HEK293 (cell line): ENCODE measurements around the gene TP53BP2.
A peak's percentile ranks its signal among the peaks of the same experiment; 100 is the strongest.

Experiments
- HOXC10 ChIP-seq: sonication (generic); formaldehyde crosslinking; IDR thresholded peaks from 2 replicates; pipeline ENCODE4 v1.8.1; 2023; ENCODE audit warnings: mild to moderate bottlenecking, missing genetic modification reagents
- RBAK ChIP-seq: fragments of 450-650 bp; formaldehyde crosslinking; IDR thresholded peaks from 2 replicates; pipeline ENCODE4 v1.5.1; 2016; ENCODE audit warnings: missing biosample characterization, missing genetic modification characterization
- SALL2 ChIP-seq: fragments of 450-650 bp; formaldehyde crosslinking; IDR thresholded peaks from 2 replicates; pipeline ENCODE4 v1.5.0; 2017; ENCODE audit warnings: missing biosample characterization, mild to moderate bottlenecking, missing genetic modification characterization, borderline replicate concordance
- SP2 ChIP-seq: fragments of 450-650 bp; formaldehyde crosslinking; IDR thresholded peaks from 2 replicates; pipeline ENCODE4 v1.5.1; 2016; ENCODE audit warnings: missing biosample characterization, missing genetic modification characterization
- ZFP37 ChIP-seq: fragments of 450-650 bp; formaldehyde crosslinking; IDR thresholded peaks from 2 replicates; pipeline ENCODE4 v1.5.1; 2016; ENCODE audit warnings: missing biosample characterization, missing genetic modification characterization
- ZFP41 ChIP-seq: fragments of 450-650 bp; formaldehyde crosslinking; IDR thresholded peaks from 2 replicates; pipeline ENCODE4 v1.5.1; 2016; ENCODE audit warnings: missing biosample characterization, missing genetic modification characterization, borderline replicate concordance
- ZNF114 ChIP-seq: fragments of 450-650 bp; formaldehyde crosslinking; IDR thresholded peaks from 2 replicates; pipeline ENCODE4 v1.5.0; 2017; ENCODE audit warnings: missing biosample characterization, missing genetic modification characterization
- ZNF133 ChIP-seq: fragments of 450-650 bp; formaldehyde crosslinking; IDR thresholded peaks from 2 replicates; pipeline ENCODE4 v1.5.1; 2016; ENCODE audit warnings: missing biosample characterization, missing genetic modification characterization
- ZNF140 ChIP-seq: fragments of 450-650 bp; formaldehyde crosslinking; IDR thresholded peaks from 2 replicates; pipeline ENCODE4 v1.5.1; 2016; ENCODE audit warnings: missing biosample characterization, missing genetic modification characterization
- ZNF529 ChIP-seq: fragments of 450-650 bp; formaldehyde crosslinking; IDR thresholded peaks from 2 replicates; pipeline ENCODE4 v1.5.1; 2017; ENCODE audit warnings: missing genetic modification characterization, missing biosample characterization; ENCODE audit not compliant: insufficient replicate concordance
- ZNF558 ChIP-seq: fragments of 450-650 bp; formaldehyde crosslinking; IDR thresholded peaks from 2 replicates; pipeline ENCODE4 v1.5.1; 2016; ENCODE audit warnings: missing biosample characterization, missing genetic modification characterization
- ZNF560 ChIP-seq: fragments of 450-650 bp; formaldehyde crosslinking; IDR thresholded peaks from 2 replicates; pipeline ENCODE4 v1.5.1; 2017; ENCODE audit warnings: missing biosample characterization, missing genetic modification characterization, borderline replicate concordance
- ZNF571 ChIP-seq: fragments of 450-650 bp; formaldehyde crosslinking; IDR thresholded peaks from 2 replicates; pipeline ENCODE4 v1.5.0; 2017; ENCODE audit warnings: missing biosample characterization, missing genetic modification characterization
- ZNF600 ChIP-seq: fragments of 450-650 bp; formaldehyde crosslinking; IDR thresholded peaks from 2 replicates; pipeline ENCODE4 v1.5.1; 2016; ENCODE audit warnings: missing biosample characterization, missing genetic modification characterization
- ZNF623 ChIP-seq: fragments of 450-650 bp; formaldehyde crosslinking; IDR thresholded peaks from 2 replicates; pipeline ENCODE4 v1.5.1; 2016; ENCODE audit warnings: missing biosample characterization, missing genetic modification characterization
- ZNF791 ChIP-seq: fragments of 450-650 bp; formaldehyde crosslinking; IDR thresholded peaks from 2 replicates; pipeline ENCODE4 v1.5.1; 2016; ENCODE audit warnings: missing biosample characterization, missing genetic modification characterization
- TF ChIP-seq, protein P1 (sequence below): fragments of 450-650 bp; formaldehyde crosslinking; IDR thresholded peaks from 2 replicates; pipeline ENCODE4 v1.5.1; 2016; ENCODE audit warnings: missing biosample characterization, missing genetic modification characterization
- TF ChIP-seq, protein P2 (sequence below): fragments of 450-650 bp; formaldehyde crosslinking; IDR thresholded peaks from 2 replicates; pipeline ENCODE4 v1.5.1; 2016; ENCODE audit warnings: missing biosample characterization, missing genetic modification characterization
- TF ChIP-seq, protein P3 (sequence below): fragments of 450-650 bp; formaldehyde crosslinking; IDR thresholded peaks from 2 replicates; pipeline ENCODE4 v1.5.1; 2016; ENCODE audit warnings: missing biosample characterization, missing genetic modification characterization
- TF ChIP-seq, protein P4 (sequence below): fragments of 450-650 bp; formaldehyde crosslinking; conservative IDR thresholded peaks from 2 replicates; pipeline ENCODE4 v1.5.1; 2016; ENCODE audit warnings: low read depth, missing biosample characterization, missing genetic modification characterization
- TF ChIP-seq, protein P5 (sequence below): fragments of 450-650 bp; formaldehyde crosslinking; IDR thresholded peaks from 2 replicates; pipeline ENCODE4 v1.5.1; 2017; ENCODE audit warnings: missing biosample characterization, mild to moderate bottlenecking, missing genetic modification characterization, moderate library complexity
- TF ChIP-seq, protein P6 (sequence below): fragments of 450-650 bp; formaldehyde crosslinking; optimal IDR thresholded peaks from 2 replicates; pipeline ENCODE3; 2016; ENCODE audit warnings: missing biosample characterization, mild to moderate bottlenecking, missing genetic modification characterization
- TF ChIP-seq, protein P7 (sequence below): fragments of 450-650 bp; formaldehyde crosslinking; IDR thresholded peaks from 2 replicates; pipeline ENCODE4 v1.5.1; 2016; ENCODE audit warnings: missing biosample characterization, missing genetic modification characterization
- TF ChIP-seq, protein P8 (sequence below): fragments of 450-650 bp; formaldehyde crosslinking; IDR thresholded peaks from 2 replicates; pipeline ENCODE4 v1.5.1; 2016; ENCODE audit warnings: missing biosample characterization, missing genetic modification characterization

Gene TP53BP2

DNA sequence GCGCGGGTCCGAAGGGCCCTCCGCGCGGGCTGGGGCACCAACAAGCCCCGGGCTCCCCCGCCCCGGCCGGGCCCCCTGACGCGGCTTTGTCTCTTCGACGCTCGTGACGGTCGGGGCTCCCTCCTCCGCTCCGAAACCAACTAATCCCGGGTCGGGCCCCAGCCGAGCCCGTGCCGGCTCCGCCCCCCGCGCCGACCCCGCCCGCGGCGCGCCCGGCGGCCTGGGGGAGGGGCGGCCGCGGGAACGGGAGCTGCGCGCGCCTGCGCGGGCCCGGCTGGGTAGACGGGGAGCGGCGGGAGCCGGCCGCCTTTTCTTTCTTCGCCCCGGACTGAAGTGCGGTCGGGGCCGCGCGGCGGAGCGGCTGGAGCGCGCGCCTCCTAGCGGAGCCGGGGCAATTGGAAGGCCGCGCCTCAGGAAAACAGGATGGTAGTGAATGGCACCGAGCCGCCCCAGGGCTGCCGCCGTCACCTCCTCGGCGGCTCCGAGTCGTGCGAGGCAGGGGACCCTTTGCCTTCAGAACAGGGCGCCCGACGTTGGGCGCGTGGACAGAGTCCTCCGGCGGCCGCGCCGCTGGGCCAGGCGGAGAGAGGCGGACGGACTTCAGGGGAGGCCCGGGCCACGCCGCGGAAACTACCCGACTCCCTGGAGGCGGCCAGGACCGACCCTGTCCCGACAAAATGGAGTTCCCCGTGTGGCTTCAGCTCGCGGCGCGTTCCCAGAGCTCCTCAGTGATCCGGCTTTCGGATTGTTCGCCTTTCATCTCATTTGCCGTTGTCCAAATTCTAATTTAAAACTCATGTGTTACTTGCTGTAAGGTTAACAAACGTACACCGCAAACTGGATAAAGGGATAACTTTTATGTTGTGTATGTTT is at the start of gene TP53BP2 (continued):
- no peak for TF ChIP-seq SALL2
- TF ChIP-seq, protein P1, sequence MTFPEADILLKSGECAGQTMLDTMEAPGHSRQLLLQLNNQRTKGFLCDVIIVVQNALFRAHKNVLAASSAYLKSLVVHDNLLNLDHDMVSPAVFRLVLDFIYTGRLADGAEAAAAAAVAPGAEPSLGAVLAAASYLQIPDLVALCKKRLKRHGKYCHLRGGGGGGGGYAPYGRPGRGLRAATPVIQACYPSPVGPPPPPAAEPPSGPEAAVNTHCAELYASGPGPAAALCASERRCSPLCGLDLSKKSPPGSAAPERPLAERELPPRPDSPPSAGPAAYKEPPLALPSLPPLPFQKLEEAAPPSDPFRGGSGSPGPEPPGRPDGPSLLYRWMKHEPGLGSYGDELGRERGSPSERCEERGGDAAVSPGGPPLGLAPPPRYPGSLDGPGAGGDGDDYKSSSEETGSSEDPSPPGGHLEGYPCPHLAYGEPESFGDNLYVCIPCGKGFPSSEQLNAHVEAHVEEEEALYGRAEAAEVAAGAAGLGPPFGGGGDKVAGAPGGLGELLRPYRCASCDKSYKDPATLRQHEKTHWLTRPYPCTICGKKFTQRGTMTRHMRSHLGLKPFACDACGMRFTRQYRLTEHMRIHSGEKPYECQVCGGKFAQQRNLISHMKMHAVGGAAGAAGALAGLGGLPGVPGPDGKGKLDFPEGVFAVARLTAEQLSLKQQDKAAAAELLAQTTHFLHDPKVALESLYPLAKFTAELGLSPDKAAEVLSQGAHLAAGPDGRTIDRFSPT (tag by site-specific recombination) = peak; percentile 99
- no peak for TF ChIP-seq ZNF558 (tag by site-specific recombination)
- no peak for TF ChIP-seq ZNF560 (tag by site-specific recombination)
- TF ChIP-seq SP2 (tag by site-specific recombination) = no peak; the same call in 1 of the 2 replicates
- no peak for TF ChIP-seq ZNF114 (tag by site-specific recombination)
- TF ChIP-seq ZNF600 (tag by site-specific recombination) = peak; percentile 99
- no peak for TF ChIP-seq ZNF140
- TF ChIP-seq, protein P2, sequence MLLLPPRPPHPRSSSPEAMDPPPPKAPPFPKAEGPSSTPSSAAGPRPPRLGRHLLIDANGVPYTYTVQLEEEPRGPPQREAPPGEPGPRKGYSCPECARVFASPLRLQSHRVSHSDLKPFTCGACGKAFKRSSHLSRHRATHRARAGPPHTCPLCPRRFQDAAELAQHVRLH (tag by site-specific recombination) = peak; percentile 90
- TF ChIP-seq, protein P3, sequence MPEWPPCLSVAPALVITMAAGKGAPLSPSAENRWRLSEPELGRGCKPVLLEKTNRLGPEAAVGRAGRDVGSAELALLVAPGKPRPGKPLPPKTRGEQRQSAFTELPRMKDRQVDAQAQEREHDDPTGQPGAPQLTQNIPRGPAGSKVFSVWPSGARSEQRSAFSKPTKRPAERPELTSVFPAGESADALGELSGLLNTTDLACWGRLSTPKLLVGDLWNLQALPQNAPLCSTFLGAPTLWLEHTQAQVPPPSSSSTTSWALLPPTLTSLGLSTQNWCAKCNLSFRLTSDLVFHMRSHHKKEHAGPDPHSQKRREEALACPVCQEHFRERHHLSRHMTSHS (tag by site-specific recombination) = no peak
- TF ChIP-seq, protein P4, sequence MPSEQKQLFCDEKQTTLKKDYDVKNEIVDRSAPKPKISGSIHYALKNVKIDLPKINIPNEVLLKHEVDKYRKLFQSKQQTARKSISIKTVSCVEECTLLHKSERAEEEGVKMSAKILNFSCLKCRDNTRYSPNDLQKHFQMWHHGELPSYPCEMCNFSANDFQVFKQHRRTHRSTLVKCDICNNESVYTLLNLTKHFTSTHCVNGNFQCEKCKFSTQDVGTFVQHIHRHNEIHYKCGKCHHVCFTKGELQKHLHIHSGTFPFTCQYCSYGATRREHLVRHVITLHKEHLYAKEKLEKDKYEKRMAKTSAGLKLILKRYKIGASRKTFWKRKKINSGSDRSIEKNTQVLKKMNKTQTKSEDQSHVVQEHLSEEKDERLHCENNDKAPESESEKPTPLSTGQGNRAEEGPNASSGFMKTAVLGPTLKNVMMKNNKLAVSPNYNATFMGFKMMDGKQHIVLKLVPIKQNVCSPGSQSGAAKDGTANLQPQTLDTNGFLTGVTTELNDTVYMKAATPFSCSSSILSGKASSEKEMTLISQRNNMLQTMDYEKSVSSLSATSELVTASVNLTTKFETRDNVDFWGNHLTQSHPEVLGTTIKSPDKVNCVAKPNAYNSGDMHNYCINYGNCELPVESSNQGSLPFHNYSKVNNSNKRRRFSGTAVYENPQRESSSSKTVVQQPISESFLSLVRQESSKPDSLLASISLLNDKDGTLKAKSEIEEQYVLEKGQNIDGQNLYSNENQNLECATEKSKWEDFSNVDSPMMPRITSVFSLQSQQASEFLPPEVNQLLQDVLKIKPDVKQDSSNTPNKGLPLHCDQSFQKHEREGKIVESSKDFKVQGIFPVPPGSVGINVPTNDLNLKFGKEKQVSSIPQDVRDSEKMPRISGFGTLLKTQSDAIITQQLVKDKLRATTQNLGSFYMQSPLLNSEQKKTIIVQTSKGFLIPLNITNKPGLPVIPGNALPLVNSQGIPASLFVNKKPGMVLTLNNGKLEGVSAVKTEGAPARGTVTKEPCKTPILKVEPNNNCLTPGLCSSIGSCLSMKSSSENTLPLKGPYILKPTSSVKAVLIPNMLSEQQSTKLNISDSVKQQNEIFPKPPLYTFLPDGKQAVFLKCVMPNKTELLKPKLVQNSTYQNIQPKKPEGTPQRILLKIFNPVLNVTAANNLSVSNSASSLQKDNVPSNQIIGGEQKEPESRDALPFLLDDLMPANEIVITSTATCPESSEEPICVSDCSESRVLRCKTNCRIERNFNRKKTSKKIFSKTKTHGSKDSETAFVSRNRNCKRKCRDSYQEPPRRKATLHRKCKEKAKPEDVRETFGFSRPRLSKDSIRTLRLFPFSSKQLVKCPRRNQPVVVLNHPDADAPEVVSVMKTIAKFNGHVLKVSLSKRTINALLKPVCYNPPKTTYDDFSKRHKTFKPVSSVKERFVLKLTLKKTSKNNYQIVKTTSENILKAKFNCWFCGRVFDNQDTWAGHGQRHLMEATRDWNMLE (tag by site-specific recombination) = peak; percentile 46; the same call in 1 of the 2 replicates
- no peak for TF ChIP-seq ZNF529
- TF ChIP-seq, protein P5, sequence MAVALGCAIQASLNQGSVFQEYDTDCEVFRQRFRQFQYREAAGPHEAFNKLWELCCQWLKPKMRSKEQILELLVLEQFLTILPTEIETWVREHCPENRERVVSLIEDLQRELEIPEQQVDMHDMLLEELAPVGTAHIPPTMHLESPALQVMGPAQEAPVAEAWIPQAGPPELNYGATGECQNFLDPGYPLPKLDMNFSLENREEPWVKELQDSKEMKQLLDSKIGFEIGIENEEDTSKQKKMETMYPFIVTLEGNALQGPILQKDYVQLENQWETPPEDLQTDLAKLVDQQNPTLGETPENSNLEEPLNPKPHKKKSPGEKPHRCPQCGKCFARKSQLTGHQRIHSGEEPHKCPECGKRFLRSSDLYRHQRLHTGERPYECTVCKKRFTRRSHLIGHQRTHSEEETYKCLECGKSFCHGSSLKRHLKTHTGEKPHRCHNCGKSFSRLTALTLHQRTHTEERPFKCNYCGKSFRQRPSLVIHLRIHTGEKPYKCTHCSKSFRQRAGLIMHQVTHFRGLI = peak; percentile 71; the same call in 1 of the 2 replicates
- TF ChIP-seq ZFP41 (tag by site-specific recombination) = no peak
- TF ChIP-seq RBAK (tag by site-specific recombination) = no peak
- no peak for TF ChIP-seq ZNF791 (tag by site-specific recombination)
- no peak; the same call in 1 of the 2 replicates for TF ChIP-seq ZNF623 (tag by site-specific recombination)
- TF ChIP-seq, protein P6, sequence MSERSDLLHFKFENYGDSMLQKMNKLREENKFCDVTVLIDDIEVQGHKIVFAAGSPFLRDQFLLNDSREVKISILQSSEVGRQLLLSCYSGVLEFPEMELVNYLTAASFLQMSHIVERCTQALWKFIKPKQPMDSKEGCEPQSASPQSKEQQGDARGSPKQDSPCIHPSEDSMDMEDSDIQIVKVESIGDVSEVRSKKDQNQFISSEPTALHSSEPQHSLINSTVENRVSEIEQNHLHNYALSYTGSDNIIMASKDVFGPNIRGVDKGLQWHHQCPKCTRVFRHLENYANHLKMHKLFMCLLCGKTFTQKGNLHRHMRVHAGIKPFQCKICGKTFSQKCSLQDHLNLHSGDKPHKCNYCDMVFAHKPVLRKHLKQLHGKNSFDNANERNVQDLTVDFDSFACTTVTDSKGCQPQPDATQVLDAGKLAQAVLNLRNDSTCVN = peak; percentile 99
- peak; percentile 99 for TF ChIP-seq ZFP37
- TF ChIP-seq ZNF571 (tag by site-specific recombination) = no peak
- TF ChIP-seq, protein P7, sequence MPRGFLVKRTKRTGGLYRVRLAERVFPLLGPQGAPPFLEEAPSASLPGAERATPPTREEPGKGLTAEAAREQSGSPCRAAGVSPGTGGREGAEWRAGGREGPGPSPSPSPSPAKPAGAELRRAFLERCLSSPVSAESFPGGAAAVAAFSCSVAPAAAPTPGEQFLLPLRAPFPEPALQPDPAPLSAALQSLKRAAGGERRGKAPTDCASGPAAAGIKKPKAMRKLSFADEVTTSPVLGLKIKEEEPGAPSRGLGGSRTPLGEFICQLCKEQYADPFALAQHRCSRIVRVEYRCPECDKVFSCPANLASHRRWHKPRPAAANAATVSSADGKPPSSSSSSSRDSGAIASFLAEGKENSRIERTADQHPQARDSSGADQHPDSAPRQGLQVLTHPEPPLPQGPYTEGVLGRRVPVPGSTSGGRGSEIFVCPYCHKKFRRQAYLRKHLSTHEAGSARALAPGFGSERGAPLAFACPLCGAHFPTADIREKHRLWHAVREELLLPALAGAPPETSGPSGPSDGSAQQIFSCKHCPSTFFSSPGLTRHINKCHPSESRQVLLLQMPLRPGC (tag by site-specific recombination) = peak; percentile 70
- no peak for TF ChIP-seq HOXC10 (CRISPR knock-in tag)
- TF ChIP-seq, protein P8, sequence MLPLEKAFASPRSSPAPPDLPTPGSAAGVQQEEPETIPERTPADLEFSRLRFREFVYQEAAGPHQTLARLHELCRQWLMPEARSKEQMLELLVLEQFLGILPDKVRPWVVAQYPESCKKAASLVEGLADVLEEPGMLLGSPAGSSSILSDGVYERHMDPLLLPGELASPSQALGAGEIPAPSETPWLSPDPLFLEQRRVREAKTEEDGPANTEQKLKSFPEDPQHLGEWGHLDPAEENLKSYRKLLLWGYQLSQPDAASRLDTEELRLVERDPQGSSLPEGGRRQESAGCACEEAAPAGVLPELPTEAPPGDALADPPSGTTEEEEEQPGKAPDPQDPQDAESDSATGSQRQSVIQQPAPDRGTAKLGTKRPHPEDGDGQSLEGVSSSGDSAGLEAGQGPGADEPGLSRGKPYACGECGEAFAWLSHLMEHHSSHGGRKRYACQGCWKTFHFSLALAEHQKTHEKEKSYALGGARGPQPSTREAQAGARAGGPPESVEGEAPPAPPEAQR (tag by site-specific recombination) = no peak
- TF ChIP-seq ZNF133 = no peak
